ENCODE measurements around the gene USP53.

USP53 gene

GRCh38 chr4:119209077-119209476, 3.4 kb upstream of the USP53 start:
- Mint-ChIP-seq H3K36me3 (ENCODE audit: low read depth) (peaks cover 14% of the 10 kb centered on the region), H3K4me3 (no peak overlapping the region), H3K27me3 (peaks cover 21% of the 10 kb centered on the region), H3K4me1 (ENCODE audit: low read depth) (peaks cover 43% of the 10 kb centered on the region), H3K27ac (peak overlapping the region; percentile 40), H3K9me3 (no peaks in the 10 kb centered on the region)
- intact Hi-C loops (cut with micrococcal nuclease), result no loop called here

- peak overlapping the region; percentile 40 for H3K27ac Mint-ChIP-seq
- H3K4me3 Mint-ChIP-seq, result no peak overlapping the region
- H3K27me3 Mint-ChIP-seq, result peaks cover 21% of the 10 kb centered on the region
- intact Hi-C loops (cut with micrococcal nuclease), result no loop called here
- peaks cover 43% of the 10 kb centered on the region for H3K4me1 Mint-ChIP-seq (ENCODE audit: low read depth)
- peaks cover 14% of the 10 kb centered on the region for H3K36me3 Mint-ChIP-seq (ENCODE audit: low read depth)
- H3K9me3 Mint-ChIP-seq, result no peaks in the 10 kb centered on the region
Measured at GRCh38 chr4:119209586-119209985, 2.9 kb upstream of the USP53 start.

- peaks cover 43% of the 10 kb centered on the region for H3K4me1 Mint-ChIP-seq (ENCODE audit: low read depth)
- no peak overlapping the region for H3K4me3 Mint-ChIP-seq
- H3K36me3 Mint-ChIP-seq (ENCODE audit: low read depth), result peaks cover 14% of the 10 kb centered on the region
- H3K27ac Mint-ChIP-seq, result no peak overlapping the region
- H3K9me3 Mint-ChIP-seq, result no peaks in the 10 kb centered on the region
- intact Hi-C loops (cut with micrococcal nuclease), result loop anchor here (5.0 kb wide), 1 partner anchor 72 kb away; no protein-coding TSS in a partner anchor
- peaks cover 21% of the 10 kb centered on the region for H3K27me3 Mint-ChIP-seq
Measured at GRCh38 chr4:119210775-119211174, 1.7 kb upstream of the USP53 start.

- H3K4me1 Mint-ChIP-seq (ENCODE audit: low read depth), result peaks cover 43% of the 10 kb centered on the region
- H3K36me3 Mint-ChIP-seq (ENCODE audit: low read depth), result peaks cover 14% of the 10 kb centered on the region
- H3K4me3 Mint-ChIP-seq, result peak overlapping the region; percentile 86
- intact Hi-C loops (cut with micrococcal nuclease), result loop anchor here (2.0 to 5.0 kb wide), 2 partner anchors 70 to 171 kb away; no protein-coding TSS in a partner anchor
- H3K27ac Mint-ChIP-seq, result peak overlapping the region; percentile 80
- peaks cover 21% of the 10 kb centered on the region for H3K27me3 Mint-ChIP-seq
- H3K9me3 Mint-ChIP-seq, result no peaks in the 10 kb centered on the region
Measured at GRCh38 chr4:119211867-119212233, 663 bp upstream of the USP53 start.

- Mint-ChIP-seq H3K4me3 (peak overlapping the region; percentile 86), H3K36me3 (ENCODE audit: low read depth) (peaks cover 14% of the 10 kb centered on the region), H3K27ac (peak overlapping the region; percentile 80), H3K27me3 (peaks cover 21% of the 10 kb centered on the region), H3K9me3 (no peaks in the 10 kb centered on the region), H3K4me1 (ENCODE audit: low read depth) (peaks cover 43% of the 10 kb centered on the region)
- intact Hi-C loops (cut with micrococcal nuclease), result loop anchor here (2.0 to 5.0 kb wide), 2 partner anchors 69 to 172 kb away; no protein-coding TSS in a partner anchor
Measured at GRCh38 chr4:119212964-119213606, 572 bp downstream of the USP53 start.

GRCh38 chr4:119218093-119218492, 5.6 kb downstream of the USP53 start:
- H3K4me3 Mint-ChIP-seq, result no peak overlapping the region
- H3K4me1 Mint-ChIP-seq (ENCODE audit: low read depth), result peaks cover 11% of the 10 kb centered on the region
- no peaks in the 10 kb centered on the region for H3K9me3 Mint-ChIP-seq
- peaks cover 1% of the 10 kb centered on the region for H3K36me3 Mint-ChIP-seq (ENCODE audit: low read depth)
- intact Hi-C loops (cut with micrococcal nuclease), result no loop called here
- peaks cover 4% of the 10 kb centered on the region for H3K27me3 Mint-ChIP-seq
- no peak overlapping the region for H3K27ac Mint-ChIP-seq

GRCh38 chr4:119221412-119221811, 8.9 kb downstream of the USP53 start:
- no peak overlapping the region for H3K4me3 Mint-ChIP-seq
- intact Hi-C loops (cut with micrococcal nuclease), result no loop called here
- H3K4me1 Mint-ChIP-seq (ENCODE audit: low read depth), result peaks cover 9% of the 10 kb centered on the region
- H3K27me3 Mint-ChIP-seq, result no peaks in the 10 kb centered on the region
- no peak overlapping the region for H3K27ac Mint-ChIP-seq
- H3K9me3 Mint-ChIP-seq, result no peaks in the 10 kb centered on the region
- no peaks in the 10 kb centered on the region for H3K36me3 Mint-ChIP-seq (ENCODE audit: low read depth)

GRCh38 chr4:119227690-119228089, 15.2 kb downstream of the USP53 start:
- H3K4me1 Mint-ChIP-seq (ENCODE audit: low read depth), result peaks cover 16% of the 10 kb centered on the region
- no peak overlapping the region for H3K27ac Mint-ChIP-seq
- no peaks in the 10 kb centered on the region for H3K27me3 Mint-ChIP-seq
- no peak overlapping the region for H3K4me3 Mint-ChIP-seq
- H3K9me3 Mint-ChIP-seq, result no peaks in the 10 kb centered on the region
- no peaks in the 10 kb centered on the region for H3K36me3 Mint-ChIP-seq (ENCODE audit: low read depth)
- intact Hi-C loops (cut with micrococcal nuclease), result no loop called here

- H3K36me3 Mint-ChIP-seq (ENCODE audit: low read depth), result no peaks in the 10 kb centered on the region
- H3K27me3 Mint-ChIP-seq, result no peaks in the 10 kb centered on the region
- intact Hi-C loops (cut with micrococcal nuclease), result no loop called here
- H3K9me3 Mint-ChIP-seq, result no peaks in the 10 kb centered on the region
- H3K27ac Mint-ChIP-seq, result no peak overlapping the region
- peaks cover 16% of the 10 kb centered on the region for H3K4me1 Mint-ChIP-seq (ENCODE audit: low read depth)
- H3K4me3 Mint-ChIP-seq, result no peak overlapping the region
Measured at GRCh38 chr4:119228406-119228805, 15.9 kb downstream of the USP53 start.

- no peak overlapping the region for H3K4me3 Mint-ChIP-seq
- intact Hi-C loops (cut with micrococcal nuclease), result no loop called here
- H3K36me3 Mint-ChIP-seq (ENCODE audit: low read depth), result no peaks in the 10 kb centered on the region
- no peaks in the 10 kb centered on the region for H3K9me3 Mint-ChIP-seq
- H3K27ac Mint-ChIP-seq, result no peak overlapping the region
- no peaks in the 10 kb centered on the region for H3K27me3 Mint-ChIP-seq
- H3K4me1 Mint-ChIP-seq (ENCODE audit: low read depth), result peaks cover 22% of the 10 kb centered on the region
Measured at GRCh38 chr4:119229908-119230687, 17.6 kb downstream of the USP53 start.

- no peak overlapping the region for H3K4me3 Mint-ChIP-seq
- no peaks in the 10 kb centered on the region for H3K36me3 Mint-ChIP-seq (ENCODE audit: low read depth)
- intact Hi-C loops (cut with micrococcal nuclease), result no loop called here
- H3K9me3 Mint-ChIP-seq, result no peaks in the 10 kb centered on the region
- H3K27me3 Mint-ChIP-seq, result no peaks in the 10 kb centered on the region
- H3K27ac Mint-ChIP-seq, result no peak overlapping the region
- H3K4me1 Mint-ChIP-seq (ENCODE audit: low read depth), result peaks cover 22% of the 10 kb centered on the region
Measured at GRCh38 chr4:119231491-119231890, 19.0 kb downstream of the USP53 start.

- H3K27me3 Mint-ChIP-seq, result no peaks in the 10 kb centered on the region
- H3K9me3 Mint-ChIP-seq, result no peaks in the 10 kb centered on the region
- H3K27ac Mint-ChIP-seq, result no peak overlapping the region
- H3K36me3 Mint-ChIP-seq (ENCODE audit: low read depth), result no peaks in the 10 kb centered on the region
- H3K4me3 Mint-ChIP-seq, result no peak overlapping the region
- peaks cover 22% of the 10 kb centered on the region for H3K4me1 Mint-ChIP-seq (ENCODE audit: low read depth)
- intact Hi-C loops (cut with micrococcal nuclease), result no loop called here
Measured at GRCh38 chr4:119232286-119232685, 19.8 kb downstream of the USP53 start.

GRCh38 chr4:119233191-119233590, 20.7 kb downstream of the USP53 start:
- peak overlapping the region; percentile 27 for H3K4me3 Mint-ChIP-seq
- intact Hi-C loops (cut with micrococcal nuclease), result no loop called here

GRCh38 chr4:119233750-119234149, 21.2 kb downstream of the USP53 start:
- Mint-ChIP-seq H3K27ac (peak overlapping the region; percentile 75), H3K4me1 (ENCODE audit: low read depth) (peaks cover 15% of the 10 kb centered on the region), H3K36me3 (ENCODE audit: low read depth) (no peaks in the 10 kb centered on the region), H3K4me3 (peak overlapping the region; percentile 27), H3K9me3 (no peaks in the 10 kb centered on the region), H3K27me3 (no peaks in the 10 kb centered on the region)
- intact Hi-C loops (cut with micrococcal nuclease), result no loop called here

More at GRCh38 chr4:119233191-119233590, 20.7 kb downstream of the USP53 start:
- Mint-ChIP-seq H3K27ac (peak overlapping the region; percentile 75), H3K27me3 (no peaks in the 10 kb centered on the region), H3K9me3 (no peaks in the 10 kb centered on the region), H3K36me3 (ENCODE audit: low read depth) (no peaks in the 10 kb centered on the region), H3K4me1 (ENCODE audit: low read depth) (peaks cover 18% of the 10 kb centered on the region)
